Subcutaneous abdominal adipose tissue (tissue), 5 donors: ENCODE data around the gene TMIE.

Source experiments
- H3K27ac ChIP-seq: one replicate; pipeline ENCODE4 v1.7.0; 2013; ENCODE audit warnings: low read depth, mild to moderate bottlenecking, inconsistent platforms, low read length, moderate library complexity
- H3K27me3 ChIP-seq, 5 donors: one replicate each; pipeline ENCODE4 v1.7.0; 2013; ENCODE audit warnings: low read length in 5 of 5, inconsistent platforms in 1 of 5; ENCODE audit not compliant: control insufficient read depth in 5 of 5, insufficient read depth in 4 of 5
- H3K36me3 ChIP-seq, 5 donors: one replicate each; pipeline ENCODE4 v1.7.0; 2013; ENCODE audit warnings: low read length in 5 of 5; ENCODE audit not compliant: control insufficient read depth in 5 of 5, insufficient read depth in 5 of 5
- H3K4me1 ChIP-seq, 5 donors: one replicate each; pipeline ENCODE4 v1.7.0; 2013; ENCODE audit warnings: low read length in 5 of 5, mild to moderate bottlenecking in 3 of 5, moderate library complexity in 1 of 5; ENCODE audit not compliant: control insufficient read depth in 5 of 5, insufficient read depth in 5 of 5
- H3K4me3 ChIP-seq, 5 donors: one replicate each; pipeline ENCODE4 v1.7.0; 2013; ENCODE audit warnings: low read length in 5 of 5, low read depth in 1 of 5
- H3K9ac ChIP-seq, 5 donors: one replicate each; pipeline ENCODE4 v1.7.0; 2013; ENCODE audit warnings: low read length in 5 of 5, mild to moderate bottlenecking in 4 of 5, moderate library complexity in 3 of 5
- H3K9me3 ChIP-seq, 5 donors: one replicate each; pipeline ENCODE4 v1.7.0; 2013; ENCODE audit warnings: low read length in 5 of 5; ENCODE audit not compliant: control insufficient read depth in 5 of 5
- donor health status: healthy.
- donor health status: healthy.
- donor health status: healthy.
- donor health status: healthy.
- donor health status: healthy.

TMIE gene

DNA sequence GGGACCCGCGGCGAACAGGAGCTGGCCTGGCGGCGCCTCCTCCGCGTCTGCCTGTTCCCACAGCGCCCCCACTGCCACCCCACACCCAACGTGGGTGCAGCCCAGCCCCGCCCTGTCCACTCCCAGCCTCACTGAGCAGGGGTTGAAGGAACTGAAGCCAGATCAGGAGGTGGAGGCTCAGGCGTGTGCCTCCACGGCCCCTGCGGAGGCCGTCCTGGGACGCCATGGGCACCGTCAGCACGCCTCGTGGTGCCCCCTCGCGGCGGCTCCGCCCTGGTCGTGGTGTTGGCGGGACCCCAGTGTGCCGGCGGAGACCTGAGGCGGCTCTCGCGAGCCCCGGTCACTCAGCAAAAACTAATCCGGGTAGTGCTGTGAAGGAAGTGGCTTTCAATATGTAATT is 55.5 kb downstream of the TMIE start:
- Histone ChIP-seq H3K9ac (no peak overlapping the region), H3K4me3 (no peak overlapping the region), H3K4me1 (no peaks in the 10 kb centered on the region), H3K36me3 (no peaks in the 10 kb centered on the region), H3K27ac (no peak overlapping the region), H3K27me3 (no peaks in the 10 kb centered on the region), H3K9me3 (no peaks in the 10 kb centered on the region)

DNA sequence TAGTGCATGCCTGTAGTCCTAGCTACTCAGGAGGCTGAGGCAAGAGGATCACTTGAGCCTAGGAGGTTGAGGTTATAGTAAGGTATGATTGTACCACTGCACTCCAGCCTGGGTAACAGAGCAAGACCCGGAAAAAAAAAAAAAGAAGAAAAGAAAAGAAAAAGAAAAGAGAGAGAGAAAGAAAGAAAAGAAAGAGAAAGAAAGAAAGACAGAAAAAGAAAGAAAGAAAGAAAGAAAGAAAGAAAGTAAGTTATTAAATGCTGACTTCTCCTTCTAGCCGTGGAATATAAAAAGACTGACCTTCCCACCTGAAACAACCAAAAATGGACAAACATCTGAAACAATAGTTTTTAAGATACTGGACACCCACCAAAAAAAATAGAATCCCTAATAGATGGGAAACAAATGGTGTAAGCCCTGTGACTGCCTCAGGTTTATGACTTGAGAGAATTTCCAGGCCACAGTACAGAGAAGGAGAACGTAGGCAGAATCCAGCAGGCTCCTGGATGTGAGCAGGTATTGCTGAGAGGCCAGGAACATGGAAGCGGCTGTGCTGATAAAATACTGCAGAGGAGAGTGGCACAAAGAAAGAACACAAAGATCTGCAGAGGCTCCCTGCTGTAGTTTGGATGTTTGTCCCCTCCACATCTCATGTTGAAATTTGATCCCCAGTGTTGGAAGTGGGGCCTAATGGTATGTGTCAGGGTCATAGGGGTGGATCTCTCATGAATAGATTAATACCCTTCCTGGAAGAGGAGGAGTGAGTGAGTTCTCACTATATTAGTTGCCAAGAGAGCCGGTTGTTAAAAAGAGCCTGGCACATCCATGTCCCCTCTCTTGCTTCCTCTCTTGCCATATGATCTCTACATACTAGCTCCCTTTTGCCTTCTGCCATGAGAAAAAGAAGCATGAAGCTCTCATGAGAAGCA is 58.3 kb downstream of the TMIE start:
- no peak overlapping the region for H3K27ac ChIP-seq

More for the DNA sequence above, 58.3 kb downstream of the TMIE start:
- Histone ChIP-seq H3K9me3 (peaks cover 4 to 10% (median 8%) of the 10 kb centered on the region in 5 donors), H3K27me3 (no peaks in the 10 kb centered on the region), H3K36me3 (no peaks in the 10 kb centered on the region), H3K4me3 (no peak overlapping the region), H3K4me1 (no peaks in the 10 kb centered on the region), H3K9ac (no peak overlapping the region)
